Keratinocyte (primary cell): Measurements from ENCODE around the gene COIL. TPM values are rescaled to one million over a fixed set of nuclear protein-coding genes. Genes with fewer than 3 reads are reported as not detected.

Experiments used
- DNase-seq: peaks from one replicate; pipeline ENCODE4 v3.0.0-alpha.2; 2011; ENCODE audit warnings: low read depth, missing footprints, low spot score
- FAIRE-seq: peaks from 2 replicates; lab custom pipeline; 2011; peaks lifted over from hg19 to GRCh38; lab: Jason Lieb, UNC
- H2AFZ ChIP-seq: 2 replicates; pipeline ENCODE4 v1.6.0; 2012; ENCODE audit warnings: low read length, control low read depth, inconsistent platforms; ENCODE audit not compliant: control insufficient read depth
- H3K27ac ChIP-seq: 2 replicates; pipeline ENCODE4 v1.5.1; 2011; ENCODE audit warnings: low read length; ENCODE audit not compliant: control insufficient read depth, insufficient read depth
- H3K27me3 ChIP-seq: 3 replicates; pipeline ENCODE4 v1.6.0; 2011; ENCODE audit warnings: low read length; ENCODE audit not compliant: control insufficient read depth, insufficient read depth; ENCODE audit errors: extremely low read depth
- H3K36me3 ChIP-seq, 2 experiments: 2 replicates in 1 of 2; 3 replicates in 1 of 2; pipeline ENCODE4 v1.5.1; 2011; ENCODE audit warnings: low read length in 2 of 2, mild to moderate bottlenecking in 1 of 2; ENCODE audit not compliant: control insufficient read depth in 2 of 2, insufficient read depth in 2 of 2; ENCODE audit errors: extremely low read depth in 1 of 2
- H3K4me1 ChIP-seq: 3 replicates; pipeline ENCODE4 v1.5.1; 2011; ENCODE audit warnings: low read length; ENCODE audit not compliant: control insufficient read depth, insufficient read depth; ENCODE audit errors: extremely low read depth
- H3K4me2 ChIP-seq: 3 replicates; pipeline ENCODE4 v1.6.0; 2011; ENCODE audit warnings: low read depth, low read length; ENCODE audit not compliant: control insufficient read depth, insufficient read depth; ENCODE audit errors: extremely low read depth
- H3K4me3 ChIP-seq, 3 experiments: fragments of 200-600 bp in 1 of 3; sonication (generic) in 1 of 3; 2 replicates in 2 of 3; 3 replicates in 1 of 3; pipeline ENCODE4 v1.5.1; 2011 to 2016; ENCODE audit warnings: low read length in 3 of 3, mild to moderate bottlenecking in 3 of 3, control low read depth in 2 of 3, inconsistent platforms in 1 of 3, low read depth in 1 of 3, mixed read lengths in 1 of 3, mixed run types in 1 of 3, moderate library complexity in 1 of 3; ENCODE audit not compliant: control insufficient read depth in 2 of 3, insufficient read depth in 2 of 3; ENCODE audit errors: extremely low read depth in 1 of 3
- H3K79me2 ChIP-seq: 2 replicates; pipeline ENCODE4 v1.6.0; 2012; ENCODE audit warnings: low read length; ENCODE audit not compliant: control insufficient read depth, insufficient read depth
- H3K9ac ChIP-seq: 3 replicates; pipeline ENCODE4 v1.6.0; 2011; ENCODE audit warnings: low read length; ENCODE audit not compliant: control insufficient read depth, insufficient read depth; ENCODE audit errors: extremely low read depth
- H3K9me1 ChIP-seq: 3 replicates; pipeline ENCODE4 v1.6.0; 2011; ENCODE audit warnings: low read length; ENCODE audit not compliant: control insufficient read depth, insufficient read depth; ENCODE audit errors: extremely low read depth
- H3K9me3 ChIP-seq: 2 replicates; pipeline ENCODE4 v1.5.1; 2012; ENCODE audit warnings: low read depth, low read length; ENCODE audit not compliant: control insufficient read depth
- H4K20me1 ChIP-seq: 3 replicates; pipeline ENCODE4 v1.6.0; 2011; ENCODE audit warnings: low read length; ENCODE audit not compliant: control insufficient read depth, insufficient read depth; ENCODE audit errors: extremely low read depth
- EZH2 ChIP-seq: IDR thresholded peaks from one replicate; pipeline ENCODE4 v1.6.1; 2012; ENCODE audit warnings: inconsistent platforms, mild to moderate bottlenecking, low read length, moderate library complexity
- dilution Hi-C: fragments of 300-500 bp; cut with MboI; formaldehyde crosslinking; loops from one replicate; pipeline ENCODE4 v1.7.0; 2020; ENCODE audit warnings: low sequenced_read_pairs; ENCODE audit not compliant: extremely low pct_ligation_motif_present
- polyA plus RNA-seq, 5 experiments: library from polyadenylated mRNA; depleted of rRNA in 3 of 5; stranded (reverse) in 3 of 5; stranded (forward) in 1 of 5; unstranded in 1 of 5; fragments of >200 nt; gene quantifications; 1 replicate in 1 of 5; 2 replicates in 3 of 5; 3 replicates in 1 of 5; pipeline versions ENCODE4 v1.2.1 to v1.2.3, GENCODE V29; 2011 to 2012; ENCODE audit warnings: missing spikeins in 2 of 5, low read depth in 1 of 5, low replicate concordance in 1 of 5
- TF ChIP-seq, protein P1 (sequence below), 3 experiments: IDR thresholded peaks in 1 of 3; conservative IDR thresholded peaks in 1 of 3; optimal IDR thresholded peaks in 1 of 3; 2 replicates in 2 of 3; 3 replicates in 1 of 3; pipeline versions ENCODE3 to v1.5.1; 2011; ENCODE audit warnings: low read length in 3 of 3, mild to moderate bottlenecking in 3 of 3, moderate library complexity in 2 of 3, control low read depth in 1 of 3, inconsistent platforms in 1 of 3; ENCODE audit not compliant: insufficient read depth in 2 of 3; ENCODE audit errors: extremely low read depth in 1 of 3

The COIL gene
- polyA plus RNA-seq, 1 donor (not counting 4 experiments of a cell fraction or from before 2014, with no cell fraction given) = 11.6 TPM

DNA sequence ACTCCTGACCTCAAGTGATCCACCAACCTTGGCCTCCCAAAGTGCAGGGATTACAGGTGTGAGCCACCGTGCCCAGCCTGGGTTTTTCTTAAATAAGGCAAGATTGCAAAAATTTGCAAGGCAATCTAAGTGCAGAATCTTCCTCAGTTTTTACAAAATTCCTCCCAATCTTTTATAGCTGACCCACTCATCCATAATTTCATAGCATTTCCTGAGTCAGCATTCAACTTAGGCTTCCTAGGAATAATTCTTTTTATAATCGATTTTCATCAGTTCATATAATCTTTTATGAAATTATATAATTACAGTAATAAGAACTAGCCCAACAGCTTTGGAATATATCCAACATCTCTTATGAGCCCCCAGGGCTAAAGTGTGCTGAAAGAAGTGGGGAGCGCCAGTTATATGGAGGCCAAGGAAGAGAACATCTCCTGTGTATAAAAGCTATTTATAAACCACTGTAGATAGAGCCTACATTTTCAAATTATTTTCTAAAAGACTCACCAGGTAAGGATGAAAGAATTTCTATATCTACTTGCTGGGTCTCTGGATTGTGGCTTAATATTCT, 14.8 kb downstream of the COIL start:
- no peak overlapping the region for H2AFZ ChIP-seq
- H3K4me1 ChIP-seq = no peaks in the 10 kb centered on the region
- TF ChIP-seq, protein P1, sequence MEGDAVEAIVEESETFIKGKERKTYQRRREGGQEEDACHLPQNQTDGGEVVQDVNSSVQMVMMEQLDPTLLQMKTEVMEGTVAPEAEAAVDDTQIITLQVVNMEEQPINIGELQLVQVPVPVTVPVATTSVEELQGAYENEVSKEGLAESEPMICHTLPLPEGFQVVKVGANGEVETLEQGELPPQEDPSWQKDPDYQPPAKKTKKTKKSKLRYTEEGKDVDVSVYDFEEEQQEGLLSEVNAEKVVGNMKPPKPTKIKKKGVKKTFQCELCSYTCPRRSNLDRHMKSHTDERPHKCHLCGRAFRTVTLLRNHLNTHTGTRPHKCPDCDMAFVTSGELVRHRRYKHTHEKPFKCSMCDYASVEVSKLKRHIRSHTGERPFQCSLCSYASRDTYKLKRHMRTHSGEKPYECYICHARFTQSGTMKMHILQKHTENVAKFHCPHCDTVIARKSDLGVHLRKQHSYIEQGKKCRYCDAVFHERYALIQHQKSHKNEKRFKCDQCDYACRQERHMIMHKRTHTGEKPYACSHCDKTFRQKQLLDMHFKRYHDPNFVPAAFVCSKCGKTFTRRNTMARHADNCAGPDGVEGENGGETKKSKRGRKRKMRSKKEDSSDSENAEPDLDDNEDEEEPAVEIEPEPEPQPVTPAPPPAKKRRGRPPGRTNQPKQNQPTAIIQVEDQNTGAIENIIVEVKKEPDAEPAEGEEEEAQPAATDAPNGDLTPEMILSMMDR (optimal IDR thresholded peaks at IDR 0.05 in 1 of 3, IDR thresholded peaks at IDR 0.05 in 1 of 3, conservative IDR thresholded peaks at IDR 0.05 in 1 of 3; ENCODE audit: extremely low read depth in 1 of 3, insufficient read depth in 2 of 3, low read length in 3 of 3) = no peak
- no peak for TF ChIP-seq EZH2
- H3K9me1 ChIP-seq = no peaks in the 10 kb centered on the region
- no peak overlapping the region for H3K4me2 ChIP-seq
- no peak overlapping the region for H3K27ac ChIP-seq
- H3K4me3 ChIP-seq = no peak overlapping the region
- no peaks in the 10 kb centered on the region for H4K20me1 ChIP-seq
- dilution Hi-C loops = no loop called here
- H3K36me3 ChIP-seq = peaks cover 10% of the 10 kb centered on the region in 2 experiments
- no peaks in the 10 kb centered on the region for H3K9me3 ChIP-seq
- peaks cover 4% of the 10 kb centered on the region for H3K79me2 ChIP-seq
- no peak for DNase-seq
- H3K27me3 ChIP-seq = no peaks in the 10 kb centered on the region
- H3K9ac ChIP-seq = no peak overlapping the region
- FAIRE-seq = no peak

DNA sequence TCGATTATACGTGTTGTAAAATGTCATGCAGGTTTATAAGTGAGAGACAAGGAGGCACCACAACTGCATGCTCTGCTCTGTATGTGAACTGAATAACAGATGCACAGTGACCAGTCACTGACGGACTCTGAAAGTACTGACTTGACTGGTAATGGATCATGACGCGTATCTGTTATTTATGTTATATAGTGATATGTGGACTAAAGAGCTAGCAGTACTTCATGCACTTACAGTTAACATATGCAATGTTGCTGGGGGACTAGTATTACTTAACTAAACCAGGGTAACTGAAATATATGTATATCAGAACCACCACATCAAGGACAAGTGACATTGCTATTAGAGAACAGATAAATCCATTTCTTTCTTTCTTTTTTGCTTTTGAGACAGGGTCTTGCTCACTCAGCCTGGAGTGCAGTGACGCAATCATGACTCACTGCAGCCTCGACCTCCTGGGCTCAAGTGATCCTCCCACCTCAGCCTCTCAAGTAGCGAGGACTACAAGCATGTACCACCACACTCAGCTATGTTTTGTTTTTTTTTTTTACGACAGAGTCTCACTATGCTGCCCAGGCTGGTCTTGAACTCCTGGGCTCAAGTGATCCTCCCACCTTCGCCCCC, 17.2 kb downstream of the COIL start:
- FAIRE-seq = no peak

More for the DNA sequence above, 17.2 kb downstream of the COIL start:
- TF ChIP-seq, protein P1 (optimal IDR thresholded peaks at IDR 0.05 in 1 of 3, IDR thresholded peaks at IDR 0.05 in 1 of 3, conservative IDR thresholded peaks at IDR 0.05 in 1 of 3; ENCODE audit: extremely low read depth in 1 of 3, insufficient read depth in 2 of 3, low read length in 3 of 3) = no peak
- no peak for TF ChIP-seq EZH2
- no peak overlapping the region for H2AFZ ChIP-seq
- H3K9me1 ChIP-seq = no peaks in the 10 kb centered on the region
- no peak for DNase-seq
- H3K9ac ChIP-seq = no peak overlapping the region
- no peak overlapping the region for H3K27ac ChIP-seq
- peaks cover 3% of the 10 kb centered on the region for H3K79me2 ChIP-seq
- no peaks in the 10 kb centered on the region for H3K27me3 ChIP-seq
- peaks cover 5 to 10% of the 10 kb centered on the region in 2 experiments for H3K36me3 ChIP-seq
- H3K4me1 ChIP-seq = no peaks in the 10 kb centered on the region
- no peaks in the 10 kb centered on the region for H3K9me3 ChIP-seq
- dilution Hi-C loops = no loop called here
- no peaks in the 10 kb centered on the region for H4K20me1 ChIP-seq
- H3K4me2 ChIP-seq = no peak overlapping the region
- no peak overlapping the region for H3K4me3 ChIP-seq
